Skeletal muscle tissue (tissue), 4 donors: ENCODE data around the gene NPAS1. TPM values are rescaled to one million over a fixed set of nuclear protein-coding genes. Genes with fewer than 3 reads are reported as not detected.
"Not testable (repeated sequence)": the region's sequence is repeated elsewhere in the genome, so short reads cannot be mapped to it uniquely, and the experiment has no call there.

Experiments used
- H3K27ac ChIP-seq: one replicate; pipeline ENCODE4 v1.7.0; 2013; ENCODE audit warnings: mild to moderate bottlenecking, low read depth, low read length, inconsistent platforms
- H3K27me3 ChIP-seq, 3 donors: one replicate each; pipeline ENCODE4 v1.7.0; 2013; ENCODE audit warnings: low read length in 3 of 3; ENCODE audit not compliant: control insufficient read depth in 3 of 3, insufficient read depth in 3 of 3
- H3K36me3 ChIP-seq, 3 donors: one replicate each; pipeline ENCODE4 v1.7.0; 2013; ENCODE audit warnings: low read length in 3 of 3; ENCODE audit not compliant: control insufficient read depth in 3 of 3, insufficient read depth in 3 of 3
- H3K4me1 ChIP-seq, 3 donors: one replicate each; pipeline ENCODE4 v1.7.0; 2013; ENCODE audit warnings: low read length in 3 of 3, mild to moderate bottlenecking in 3 of 3; ENCODE audit not compliant: control insufficient read depth in 3 of 3, insufficient read depth in 3 of 3
- H3K4me3 ChIP-seq, 3 donors: one replicate each; pipeline ENCODE4 v1.7.0; 2013; ENCODE audit warnings: low read length in 3 of 3
- H3K9ac ChIP-seq, 3 donors: one replicate each; pipeline ENCODE4 v1.7.0; 2013; ENCODE audit warnings: low read length in 3 of 3, mild to moderate bottlenecking in 3 of 3, moderate library complexity in 2 of 3, low read depth in 1 of 3
- H3K9me3 ChIP-seq, 3 donors: one replicate each; pipeline ENCODE4 v1.7.0; 2013; ENCODE audit warnings: low read length in 3 of 3; ENCODE audit not compliant: control insufficient read depth in 3 of 3
- total RNA-seq: library from RNA; depleted of rRNA; stranded (reverse); fragments of >200 nt; gene quantifications from one replicate; pipeline ENCODE4 v1.2.3, GENCODE V29; 2014
- donor health status: Osteomylitis.

The NPAS1 gene
- total RNA-seq, 1 donor from 2014 or later = 1.0 TPM

DNA sequence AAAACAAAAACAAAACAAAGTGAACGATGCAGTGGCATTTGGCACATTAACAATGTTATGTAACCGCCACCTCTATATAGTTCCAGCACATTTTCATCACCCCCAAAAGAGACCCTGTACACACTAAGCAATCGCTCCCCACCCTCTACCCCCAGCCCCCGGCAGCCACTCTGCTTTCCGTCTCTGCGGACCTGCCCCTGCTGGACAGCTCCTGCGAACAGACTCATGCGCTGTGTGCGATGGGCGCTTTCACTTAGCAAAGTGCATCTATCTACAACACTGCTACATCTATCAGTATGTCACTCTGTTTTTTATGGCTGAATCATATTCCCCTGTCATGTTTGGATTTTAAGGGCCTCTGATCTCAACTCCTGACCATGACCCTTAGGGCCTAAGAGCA, 53.9 kb downstream of the NPAS1 start:
- H3K4me3 ChIP-seq = no peak overlapping the region
- H3K4me1 ChIP-seq = no peaks in the 10 kb centered on the region
- no peaks in the 10 kb centered on the region for H3K9me3 ChIP-seq
- H3K27me3 ChIP-seq = no peaks in the 10 kb centered on the region
- peaks cover 45 to 59% (median 47%) of the 10 kb centered on the region in 3 donors for H3K36me3 ChIP-seq
- no peak overlapping the region for H3K9ac ChIP-seq
- no peak overlapping the region for H3K27ac ChIP-seq

DNA sequence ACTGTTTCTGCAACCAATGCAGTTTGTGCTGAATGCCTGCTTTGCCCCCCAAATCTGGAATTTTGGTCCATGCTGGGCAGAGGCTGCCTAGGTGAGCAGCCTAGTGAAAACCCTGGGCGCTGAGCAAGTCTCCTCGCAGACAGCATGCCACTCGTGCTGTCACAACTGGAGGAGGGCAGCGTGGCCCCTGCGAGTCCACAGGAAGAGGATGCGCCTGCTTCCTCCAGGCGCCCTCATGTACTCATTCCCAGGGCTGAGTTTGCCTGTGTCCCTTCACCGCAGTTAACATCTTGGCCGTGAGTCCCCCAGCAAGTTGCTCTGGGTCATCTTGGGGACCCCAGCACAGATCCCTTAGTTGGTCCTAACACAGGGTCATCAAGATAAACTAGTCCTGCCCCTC, 55.0 kb downstream of the NPAS1 start:
- no peak overlapping the region for H3K9ac ChIP-seq

DNA sequence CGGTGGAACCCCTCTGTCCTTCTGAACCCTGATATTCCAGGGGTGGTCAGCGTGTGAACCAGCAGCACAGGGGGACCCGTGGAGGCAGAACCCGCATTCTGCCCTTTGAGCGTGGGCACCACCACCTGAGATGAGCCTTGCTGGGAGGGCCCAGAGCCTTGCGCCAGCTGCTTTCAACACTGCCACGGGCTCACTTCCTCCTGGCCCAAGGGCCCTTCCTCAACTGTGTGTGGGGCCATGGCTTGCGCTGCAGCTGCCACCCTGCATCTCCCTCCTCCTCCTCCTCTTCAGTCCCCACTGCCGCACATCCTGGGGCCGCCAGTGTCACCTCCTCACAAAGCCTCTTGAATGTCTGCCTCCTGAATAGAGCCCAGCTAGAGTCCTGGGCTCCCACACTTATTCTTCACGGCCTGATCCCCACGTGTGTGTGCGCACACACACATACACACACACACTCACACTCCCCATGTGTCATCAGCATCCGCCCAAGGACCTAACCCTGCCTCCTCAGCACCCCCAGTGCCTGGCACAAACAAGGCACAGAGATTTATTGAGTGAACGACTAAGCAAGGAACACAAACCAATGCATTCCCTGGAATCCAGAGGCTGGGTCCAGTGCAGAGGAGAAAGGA, 55.7 kb downstream of the NPAS1 start:
- Histone ChIP-seq H3K4me1 (peaks cover 0 to 6% (median 6%) of the 10 kb centered on the region in 3 donors), H3K4me3 (no peak overlapping the region)

More for the DNA sequence above, 55.0 kb downstream of the NPAS1 start:
- H3K27ac ChIP-seq = no peak overlapping the region
- H3K4me3 ChIP-seq = no peak overlapping the region
- H3K27me3 ChIP-seq = no peaks in the 10 kb centered on the region
- H3K4me1 ChIP-seq = peaks cover 0 to 3% (median 2%) of the 10 kb centered on the region in 3 donors
- no peaks in the 10 kb centered on the region for H3K9me3 ChIP-seq
- H3K36me3 ChIP-seq = peaks cover 38 to 50% (median 43%) of the 10 kb centered on the region in 3 donors

GRCh38 chr19:47075941-47076340, 56.3 kb downstream of the NPAS1 start:
- H3K27ac ChIP-seq = no peak overlapping the region
- H3K4me3 ChIP-seq = no peak overlapping the region
- no peaks in the 10 kb centered on the region for H3K27me3 ChIP-seq
- H3K9ac ChIP-seq = no peak overlapping the region
- no peaks in the 10 kb centered on the region for H3K9me3 ChIP-seq
- H3K4me1 ChIP-seq = peaks cover 0 to 6% (median 6%) of the 10 kb centered on the region in 3 donors
- H3K36me3 ChIP-seq = peaks cover 31 to 50% (median 38%) of the 10 kb centered on the region in 3 donors

More for the DNA sequence above, 55.7 kb downstream of the NPAS1 start:
- Histone ChIP-seq H3K27me3 (no peaks in the 10 kb centered on the region), H3K36me3 (peaks cover 35 to 51% (median 36%) of the 10 kb centered on the region in 3 donors), H3K9me3 (no peaks in the 10 kb centered on the region), H3K9ac (peak overlapping the region in 1 of 3 donors; percentile 25), H3K27ac (no peak overlapping the region)

- H3K4me1 ChIP-seq, H3K4me3 ChIP-seq, H3K27ac ChIP-seq, H3K27me3 ChIP-seq, H3K9me3 ChIP-seq, H3K9ac ChIP-seq: not testable (repeated sequence)
- H3K36me3 ChIP-seq = peaks cover 35 to 55% (median 42%) of the 10 kb centered on the region in 3 donors
Measured at GRCh38 chr19:47078351-47078750, 58.7 kb downstream of the NPAS1 start.

GRCh38 chr19:47081095-47081494, 61.5 kb downstream of the NPAS1 start:
- no peaks in the 10 kb centered on the region for H3K9me3 ChIP-seq
- H3K27ac ChIP-seq = no peak overlapping the region
- no peak overlapping the region for H3K9ac ChIP-seq
- peaks cover 0 to 6% (median 6%) of the 10 kb centered on the region in 3 donors for H3K4me1 ChIP-seq
- peaks cover 44 to 53% (median 50%) of the 10 kb centered on the region in 3 donors for H3K36me3 ChIP-seq
- no peak overlapping the region for H3K4me3 ChIP-seq
- no peaks in the 10 kb centered on the region for H3K27me3 ChIP-seq

DNA sequence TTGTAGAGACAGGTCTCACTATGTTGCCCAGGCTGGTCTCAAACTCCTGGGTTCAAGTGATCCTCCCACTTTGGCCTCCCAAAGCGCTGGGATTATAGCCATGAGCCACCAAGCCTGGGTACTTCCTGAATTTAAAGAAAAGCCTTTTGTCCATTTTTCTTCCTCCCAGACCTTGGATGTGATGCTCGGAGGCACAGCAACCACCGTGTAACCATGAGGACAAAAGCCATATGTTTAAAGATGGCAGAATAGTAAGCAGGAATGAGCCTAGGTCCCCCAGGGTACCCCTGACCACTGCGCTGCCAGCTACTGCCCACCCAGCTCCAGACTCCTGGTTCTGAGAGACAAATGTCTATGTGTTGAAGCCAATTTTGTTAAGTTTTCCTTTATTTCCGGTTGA, 62.9 kb downstream of the NPAS1 start:
- Histone ChIP-seq H3K27ac (no peak overlapping the region), H3K9ac (no peak overlapping the region), H3K9me3 (no peaks in the 10 kb centered on the region), H3K4me3 (no peak overlapping the region), H3K36me3 (peaks cover 48 to 59% (median 58%) of the 10 kb centered on the region in 3 donors), H3K27me3 (no peaks in the 10 kb centered on the region), H3K4me1 (peaks cover 0 to 6% (median 6%) of the 10 kb centered on the region in 3 donors)

DNA sequence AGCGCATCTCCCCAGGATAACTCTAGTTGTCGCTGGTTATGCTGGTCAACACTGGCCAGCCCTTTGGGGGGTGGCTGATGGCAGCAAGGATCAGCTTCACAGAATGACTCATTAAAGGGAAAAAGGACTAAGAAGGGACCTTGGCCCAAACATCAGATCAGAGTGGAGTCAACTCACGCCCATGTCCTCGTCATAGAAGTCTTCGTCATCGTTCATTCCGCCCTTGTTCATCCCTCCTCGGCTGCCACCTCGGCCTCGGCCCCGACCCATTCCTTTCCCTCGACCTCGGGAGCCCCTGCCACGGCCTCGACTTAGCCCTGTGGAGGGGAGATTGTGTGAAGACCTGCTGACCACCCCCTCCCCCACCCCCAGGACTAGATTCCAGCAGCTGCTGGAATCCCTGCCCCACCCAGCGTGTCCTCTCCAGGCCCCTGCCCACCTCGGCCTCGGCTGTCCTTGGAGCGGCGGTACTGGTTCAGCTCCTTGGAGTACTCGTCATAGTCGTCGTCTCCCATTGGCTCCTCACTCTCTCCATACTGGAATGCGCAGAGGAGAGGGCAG, 65.3 kb downstream of the NPAS1 start:
- peaks cover 61 to 71% (median 68%) of the 10 kb centered on the region in 3 donors for H3K36me3 ChIP-seq
- H3K9me3 ChIP-seq = no peaks in the 10 kb centered on the region
- H3K27ac ChIP-seq = no peak overlapping the region
- no peak overlapping the region for H3K4me3 ChIP-seq
- no peak overlapping the region for H3K9ac ChIP-seq
- H3K4me1 ChIP-seq = peaks cover 0 to under 1% (median under 1%) of the 10 kb centered on the region in 3 donors
- H3K27me3 ChIP-seq = no peaks in the 10 kb centered on the region

- Histone ChIP-seq H3K4me1 (no peaks in the 10 kb centered on the region), H3K27ac (no peak overlapping the region), H3K9ac (no peak overlapping the region), H3K4me3 (no peak overlapping the region), H3K36me3 (peaks cover 60 to 69% (median 64%) of the 10 kb centered on the region in 3 donors), H3K27me3 (no peaks in the 10 kb centered on the region), H3K9me3 (no peaks in the 10 kb centered on the region)
Measured at GRCh38 chr19:47086280-47086679, 66.6 kb downstream of the NPAS1 start.

GRCh38 chr19:47089767-47090350, 70.2 kb downstream of the NPAS1 start:
- Histone ChIP-seq H3K36me3 (peaks cover 40 to 49% (median 45%) of the 10 kb centered on the region in 3 donors), H3K27ac (no peak overlapping the region), H3K9me3 (no peaks in the 10 kb centered on the region), H3K9ac (no peak overlapping the region), H3K4me1 (peaks cover 14 to 18% (median 16%) of the 10 kb centered on the region in 3 donors), H3K27me3 (no peaks in the 10 kb centered on the region), H3K4me3 (no peak overlapping the region)
